GM12878 (cell line): ENCODE results near the gene TRUB1. TPM values are rescaled to one million over a fixed set of nuclear protein-coding genes. Genes with fewer than 3 reads are reported as not detected.

Experiments
- ATAC-seq: fragments of 200-7000 bp; cut with Tn5 transposase; 3 replicates; pipeline ENCODE4 v1.9.1; 2020; ENCODE audit warnings: mild to moderate bottlenecking, moderate library complexity
- BruUV-seq: library from RNA; stranded (reverse); fragments of 400-500 nt; replicated peaks from 2 replicates; lab custom pipeline; 2021; lab: Mats Ljungman, UMichigan
- CTCF ChIA-PET: fragments of 300-600 bp; sonication (Branson Sonifier 250); formaldehyde crosslinking; extraction: SDS; loops from one replicate; lab custom pipeline; 2021; ENCODE audit warnings: inconsistent platforms; lab: Yijun Ruan, JAX
- POLR2A ChIA-PET: fragments of 350-600 bp; formaldehyde crosslinking; extraction: SDS; loops from one replicate; lab custom pipeline; 2021; ENCODE audit warnings: inconsistent platforms; lab: Charles Lee
- RAD21 ChIA-PET: fragments of 300-600 bp; sonication (Branson Sonifier 250); formaldehyde crosslinking; loops from one replicate; lab custom pipeline; 2023; ENCODE audit warnings: antibody characterized with exemption; ENCODE audit not compliant: unreplicated experiment; lab: Charles Lee
- SMC1A ChIA-PET: fragments of 300-600 bp; sonication (Branson Sonifier 250); formaldehyde crosslinking; loops from one replicate; lab custom pipeline; 2023; ENCODE audit not compliant: unreplicated experiment, uncharacterized antibody; lab: Charles Lee
- DNase-seq: peaks from one replicate; pipeline ENCODE4 v3.0.0-alpha.2; 2011; ENCODE audit warnings: low read depth, low spot score
- FAIRE-seq: peaks from 3 replicates; lab custom pipeline; 2011; peaks lifted over from hg19 to GRCh38; lab: Jason Lieb, UNC
- H2AFZ ChIP-seq: 2 replicates; pipeline ENCODE4 v1.6.0; 2011; ENCODE audit warnings: low read depth, low read length, control low read depth; ENCODE audit not compliant: control insufficient read depth
- H3K27ac ChIP-seq: 2 replicates; pipeline ENCODE4 v1.5.1; 2011; ENCODE audit warnings: control low read depth; ENCODE audit not compliant: control insufficient read depth, insufficient read depth
- H3K27me3 ChIP-seq, 2 experiments: replicated peaks in 1 of 2; 2 replicates each; pipeline versions ENCODE4 v1.6.0 to v1.6.1; 2011; ENCODE audit warnings: low read length in 1 of 2; ENCODE audit not compliant: control insufficient read depth in 2 of 2, insufficient read depth in 2 of 2
- H3K36me3 ChIP-seq, 2 experiments: 2 replicates each; pipeline ENCODE4 v1.5.1; 2011; ENCODE audit warnings: low read length in 1 of 2; ENCODE audit not compliant: control insufficient read depth in 2 of 2, insufficient read depth in 2 of 2
- H3K4me1 ChIP-seq: 2 replicates; pipeline ENCODE4 v1.6.1; 2011; ENCODE audit warnings: mild to moderate bottlenecking, low read length, moderate library complexity, mixed read lengths; ENCODE audit not compliant: control insufficient read depth, insufficient read depth
- H3K4me2 ChIP-seq: 2 replicates; pipeline ENCODE4 v1.6.0; 2011; ENCODE audit warnings: control low read depth; ENCODE audit not compliant: control insufficient read depth, insufficient read depth
- H3K4me3 ChIP-seq: fragments of 200-600 bp; sonication (generic); 2 replicates; pipeline ENCODE4 v1.5.1; 2016
- H3K79me2 ChIP-seq: 2 replicates; pipeline ENCODE4 v1.6.0; 2011; ENCODE audit warnings: low read length; ENCODE audit not compliant: control insufficient read depth, insufficient read depth
- H3K9ac ChIP-seq: 2 replicates; pipeline ENCODE4 v1.8.0; 2011; ENCODE audit warnings: low read length, control low read depth, mixed read lengths; ENCODE audit not compliant: control insufficient read depth, insufficient read depth
- H3K9me3 ChIP-seq: replicated peaks from 3 replicates; pipeline ENCODE4 v1.5.1; 2011; ENCODE audit warnings: mild to moderate bottlenecking, low read length; ENCODE audit not compliant: control insufficient read depth, insufficient read depth
- H4K20me1 ChIP-seq: 2 replicates; pipeline ENCODE4 v1.6.0; 2011; ENCODE audit not compliant: control insufficient read depth, insufficient read depth
- BCL11A ChIP-seq: IDR thresholded peaks from 2 replicates; pipeline ENCODE4 v1.6.1; 2011; ENCODE audit warnings: low read depth, low read length
- HCFC1 ChIP-seq: fragments of 150-350 bp; IDR thresholded peaks from 2 replicates; pipeline ENCODE4 v1.6.1; 2014; ENCODE audit warnings: low read length
- NBN ChIP-seq: fragments of 450-650 bp; IDR thresholded peaks from 2 replicates; pipeline ENCODE4 v1.6.1; 2016
- NFIC ChIP-seq: IDR thresholded peaks from 2 replicates; pipeline ENCODE4 v1.6.1; 2012; ENCODE audit warnings: low read depth, mild to moderate bottlenecking, inconsistent platforms, low read length, moderate library complexity
- NFYB ChIP-seq: IDR thresholded peaks from 2 replicates; pipeline ENCODE4 v1.6.1; 2011; ENCODE audit warnings: low read depth, mild to moderate bottlenecking, low read length, improper control_type of control experiment, moderate library complexity; ENCODE audit not compliant: insufficient read depth
- PAX8 ChIP-seq: fragments of 450-650 bp; IDR thresholded peaks from 2 replicates; pipeline ENCODE4 v1.6.1; 2017; ENCODE audit warnings: mild to moderate bottlenecking, moderate library complexity
- POLR2AphosphoS5 ChIP-seq: IDR thresholded peaks from 2 replicates; pipeline ENCODE4 v1.6.1; 2011; ENCODE audit warnings: mild to moderate bottlenecking, low read length, inconsistent platforms
- SIX5 ChIP-seq: IDR thresholded peaks from 2 replicates; pipeline ENCODE4 v1.6.1; 2011; ENCODE audit warnings: mild to moderate bottlenecking, low read depth, low read length, moderate library complexity; ENCODE audit not compliant: severe bottlenecking
- SREBF2 ChIP-seq: IDR thresholded peaks from 2 replicates; pipeline ENCODE4 v1.6.1; 2012; ENCODE audit warnings: mild to moderate bottlenecking, low read length
- TAF1 ChIP-seq: IDR thresholded peaks from 2 replicates; pipeline ENCODE4 v1.6.1; 2011; ENCODE audit warnings: mild to moderate bottlenecking, low read depth, low read length, borderline replicate concordance
- TARDBP ChIP-seq: IDR thresholded peaks from 2 replicates; pipeline ENCODE4 v1.6.1; 2016; ENCODE audit warnings: borderline replicate concordance
- WGBS: methylation state at CpG from one replicate; pipeline ENCODE4 v1.1.6; 2016; ENCODE audit warnings: low lambda C conversion rate; ENCODE audit not compliant: insufficient replicate concordance, insufficient coverage; ENCODE audit errors: missing lambda C conversion rate; 5-methylcytosine and 5-hydroxymethylcytosine counted together
- in situ Hi-C: fragments of 300-500 bp; cut with MboI; formaldehyde crosslinking; loops from 9 replicates; pipeline ENCODE4 v1.14.3; 2018; ENCODE audit warnings: mixed read lengths
- intact Hi-C: fragments of 100-400 bp; cut with micrococcal nuclease; formaldehyde crosslinking; loops from one replicate; pipeline ENCODE4 v1.14.2; 2022; ENCODE audit not compliant: unreplicated experiment
- polyA plus RNA-seq, 11 experiments: library from polyadenylated mRNA; depleted of rRNA in 4 of 11; unstranded in 6 of 11; stranded (reverse) in 5 of 11; fragments of >200 nt; fragmentation: Nextera tagmentation in 4 of 11; fragmentation: Illumina TruSeq in 1 of 11; extraction: Ambion mirVana in 4 of 11; extraction: Trizol in 1 of 11; gene quantifications; 1 replicate in 1 of 11; 2 replicates in 10 of 11; pipeline versions ENCODE4 v1.2.1 to v1.2.3, GENCODE V29; 2011 to 2016; ENCODE audit warnings: inconsistent platforms in 2 of 11, missing spikeins in 2 of 11, low read depth in 1 of 11
- total RNA-seq, 4 experiments: library from RNA; depleted of rRNA in 3 of 4; stranded (reverse); fragments of >200 nt in 3 of 4; fragmentation: Illumina TruSeq in 1 of 4; extraction: Trizol in 1 of 4; gene quantifications; 2 replicates each; pipeline versions ENCODE4 v1.2.1 to v1.2.3, GENCODE V29; 2013 to 2021
- TF ChIP-seq, protein P1 (sequence below): IDR thresholded peaks from 2 replicates; pipeline ENCODE4 v1.6.1; 2012; ENCODE audit warnings: low read depth, low read length, improper control_type of control experiment
- TF ChIP-seq, protein P2 (sequence below): fragments of 450-650 bp; IDR thresholded peaks from 2 replicates; pipeline ENCODE4 v1.6.1; 2014; ENCODE audit warnings: mild to moderate bottlenecking

Gene TRUB1
- total and polyA plus RNA-seq, 10 of the 15 experiments (the other 5 are each of a cell fraction or from before 2014, with no cell fraction given), result 8.1 to 24.0 (median 15.9) TPM

DNA sequence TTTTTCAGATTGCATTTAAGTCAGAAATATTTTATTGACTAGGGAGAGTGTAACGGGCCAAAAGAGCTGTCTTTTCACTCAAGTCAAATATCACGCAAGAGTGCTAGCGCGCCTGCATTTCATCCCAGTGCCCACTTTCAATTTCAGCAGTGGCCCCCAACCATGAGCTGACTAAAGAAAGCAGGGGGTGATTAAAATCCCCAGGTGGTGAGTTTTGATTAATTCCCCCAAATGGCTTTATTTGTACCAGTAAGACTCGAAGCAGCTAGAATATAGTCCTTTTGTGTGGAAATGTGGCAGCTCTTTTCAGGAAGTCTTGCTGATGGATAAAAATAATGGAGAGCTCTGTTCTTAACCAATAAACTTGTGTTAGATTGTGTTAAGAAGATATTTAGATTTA lies 35.3 kb downstream of the TRUB1 start:
- Histone ChIP-seq H3K4me3 (no peak overlapping the region), H3K27me3 (no peaks in the 10 kb centered on the region), H3K27ac (no peak overlapping the region), H4K20me1 (no peaks in the 10 kb centered on the region), H3K79me2 (peaks cover 4% of the 10 kb centered on the region; the same call in 1 of the 2 replicates), H3K4me1 (no peaks in the 10 kb centered on the region), H3K9me3 (no peaks in the 10 kb centered on the region), H2AFZ (no peak overlapping the region), H3K36me3 (peaks cover 0 to 2% of the 10 kb centered on the region in 2 experiments; a peak in 1 of 4 replicates), H3K4me2 (no peak overlapping the region), H3K9ac (no peak overlapping the region)
- SMC1A ChIA-PET, result interaction anchor here (1.8 kb wide), 1 partner anchor 11 kb away, joined by 7 read pairs; no protein-coding TSS in a partner anchor
- CTCF ChIA-PET, result interaction anchor here (2.0 kb wide), 1 partner anchor 94 kb away, joined by 8 read pairs; no protein-coding TSS in a partner anchor
- BruUV-seq, result no TSS peak
- RAD21 ChIA-PET, result no interaction called here
- ATAC-seq, result no peak
- no peak for FAIRE-seq
- WGBS, result 100% methylated on average over 5 of the region's 5 CpGs
- intact Hi-C loops (no loop called here), in situ Hi-C loops (no loop called here)
- TF ChIP-seq NFYB (no peak), TAF1 (no peak), NFIC (no peak), BCL11A (no peak), POLR2AphosphoS5 (no peak), SIX5 (no peak), NBN (no peak), SREBF2 (no peak), HCFC1 (no peak), PAX8 (no peak), TARDBP (no peak)
- TF ChIP-seq, protein P1, sequence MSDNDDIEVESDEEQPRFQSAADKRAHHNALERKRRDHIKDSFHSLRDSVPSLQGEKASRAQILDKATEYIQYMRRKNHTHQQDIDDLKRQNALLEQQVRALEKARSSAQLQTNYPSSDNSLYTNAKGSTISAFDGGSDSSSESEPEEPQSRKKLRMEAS, result no peak
- TF ChIP-seq, protein P2, sequence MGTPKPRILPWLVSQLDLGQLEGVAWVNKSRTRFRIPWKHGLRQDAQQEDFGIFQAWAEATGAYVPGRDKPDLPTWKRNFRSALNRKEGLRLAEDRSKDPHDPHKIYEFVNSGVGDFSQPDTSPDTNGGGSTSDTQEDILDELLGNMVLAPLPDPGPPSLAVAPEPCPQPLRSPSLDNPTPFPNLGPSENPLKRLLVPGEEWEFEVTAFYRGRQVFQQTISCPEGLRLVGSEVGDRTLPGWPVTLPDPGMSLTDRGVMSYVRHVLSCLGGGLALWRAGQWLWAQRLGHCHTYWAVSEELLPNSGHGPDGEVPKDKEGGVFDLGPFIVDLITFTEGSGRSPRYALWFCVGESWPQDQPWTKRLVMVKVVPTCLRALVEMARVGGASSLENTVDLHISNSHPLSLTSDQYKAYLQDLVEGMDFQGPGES, result no peak
- DNase-seq, result no peak
- POLR2A ChIA-PET, result interaction anchor here (1.4 kb wide), 1 partner anchor 24 kb away, joined by 3 read pairs; no protein-coding TSS in a partner anchor
